ENCODE measurements around the gene RTN4RL2.

RTN4RL2 gene

DNA sequence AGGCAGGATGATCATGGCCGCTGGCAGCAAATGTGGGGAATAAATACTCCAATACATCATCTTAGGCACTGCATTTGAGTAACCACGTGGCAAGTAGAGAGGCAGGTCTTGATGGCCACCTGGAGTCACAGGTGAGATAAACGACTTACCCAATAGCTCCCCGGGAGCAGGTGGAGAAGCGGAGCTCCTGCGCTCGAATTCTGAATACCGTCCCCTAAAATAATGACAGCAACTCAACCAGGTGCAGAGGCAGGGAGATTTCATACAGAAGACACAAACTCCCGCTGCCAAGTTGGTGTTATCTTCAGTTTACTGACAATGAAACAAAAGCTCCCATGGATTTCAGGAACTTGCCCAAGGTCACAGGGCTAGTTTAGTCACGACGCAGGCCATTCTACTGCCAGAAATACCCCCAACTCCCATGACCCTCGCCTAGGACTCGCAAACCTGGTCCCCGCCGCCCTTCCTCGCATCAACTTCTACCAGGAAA, 33.8 kb upstream of the RTN4RL2 start:
- H3K36me3 ChIP-seq (ENCODE audit: control insufficient read depth, low read length): peaks cover 53% of the 10 kb centered on the region
- peaks cover 47% of the 10 kb centered on the region for H3K4me1 ChIP-seq (ENCODE audit: control insufficient read depth, low read length)
- peaks cover 10% of the 10 kb centered on the region for H4K20me1 ChIP-seq (ENCODE audit: control insufficient read depth, insufficient read depth, low read depth, low read length)
- TF ChIP-seq, protein P1, sequence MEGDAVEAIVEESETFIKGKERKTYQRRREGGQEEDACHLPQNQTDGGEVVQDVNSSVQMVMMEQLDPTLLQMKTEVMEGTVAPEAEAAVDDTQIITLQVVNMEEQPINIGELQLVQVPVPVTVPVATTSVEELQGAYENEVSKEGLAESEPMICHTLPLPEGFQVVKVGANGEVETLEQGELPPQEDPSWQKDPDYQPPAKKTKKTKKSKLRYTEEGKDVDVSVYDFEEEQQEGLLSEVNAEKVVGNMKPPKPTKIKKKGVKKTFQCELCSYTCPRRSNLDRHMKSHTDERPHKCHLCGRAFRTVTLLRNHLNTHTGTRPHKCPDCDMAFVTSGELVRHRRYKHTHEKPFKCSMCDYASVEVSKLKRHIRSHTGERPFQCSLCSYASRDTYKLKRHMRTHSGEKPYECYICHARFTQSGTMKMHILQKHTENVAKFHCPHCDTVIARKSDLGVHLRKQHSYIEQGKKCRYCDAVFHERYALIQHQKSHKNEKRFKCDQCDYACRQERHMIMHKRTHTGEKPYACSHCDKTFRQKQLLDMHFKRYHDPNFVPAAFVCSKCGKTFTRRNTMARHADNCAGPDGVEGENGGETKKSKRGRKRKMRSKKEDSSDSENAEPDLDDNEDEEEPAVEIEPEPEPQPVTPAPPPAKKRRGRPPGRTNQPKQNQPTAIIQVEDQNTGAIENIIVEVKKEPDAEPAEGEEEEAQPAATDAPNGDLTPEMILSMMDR (IDR thresholded peaks at IDR 0.05; ENCODE audit: low read depth, low read length, poor library complexity, severe bottlenecking): no peak
- no peak for TF ChIP-seq EZH2phosphoT487 (IDR thresholded peaks at IDR 0.05; ENCODE audit: borderline replicate concordance, low read length)
- no peaks in the 10 kb centered on the region for H3K9me3 ChIP-seq (ENCODE audit: control insufficient read depth, insufficient read depth, low read length)
- peak overlapping the region; percentile 81 for H3K4me3 ChIP-seq (ENCODE audit: low read length)
- H3F3A ChIP-seq (ENCODE audit: control insufficient read depth, insufficient read depth): no peaks in the 10 kb centered on the region
- no peaks in the 10 kb centered on the region for H3K27me3 ChIP-seq (ENCODE audit: control insufficient read depth, low read length)
- peak overlapping the region; percentile 100 for H3K4me2 ChIP-seq (ENCODE audit: low read length)
- no peaks in the 10 kb centered on the region for H3K9me2 ChIP-seq (replicated peaks; ENCODE audit: control insufficient read depth, low read length)
- H3K79me2 ChIP-seq (ENCODE audit: control insufficient read depth, low read length): peaks cover 54% of the 10 kb centered on the region
- peak overlapping the region; percentile 76 for H3K27ac ChIP-seq (ENCODE audit: low read depth, low read length)

DNA sequence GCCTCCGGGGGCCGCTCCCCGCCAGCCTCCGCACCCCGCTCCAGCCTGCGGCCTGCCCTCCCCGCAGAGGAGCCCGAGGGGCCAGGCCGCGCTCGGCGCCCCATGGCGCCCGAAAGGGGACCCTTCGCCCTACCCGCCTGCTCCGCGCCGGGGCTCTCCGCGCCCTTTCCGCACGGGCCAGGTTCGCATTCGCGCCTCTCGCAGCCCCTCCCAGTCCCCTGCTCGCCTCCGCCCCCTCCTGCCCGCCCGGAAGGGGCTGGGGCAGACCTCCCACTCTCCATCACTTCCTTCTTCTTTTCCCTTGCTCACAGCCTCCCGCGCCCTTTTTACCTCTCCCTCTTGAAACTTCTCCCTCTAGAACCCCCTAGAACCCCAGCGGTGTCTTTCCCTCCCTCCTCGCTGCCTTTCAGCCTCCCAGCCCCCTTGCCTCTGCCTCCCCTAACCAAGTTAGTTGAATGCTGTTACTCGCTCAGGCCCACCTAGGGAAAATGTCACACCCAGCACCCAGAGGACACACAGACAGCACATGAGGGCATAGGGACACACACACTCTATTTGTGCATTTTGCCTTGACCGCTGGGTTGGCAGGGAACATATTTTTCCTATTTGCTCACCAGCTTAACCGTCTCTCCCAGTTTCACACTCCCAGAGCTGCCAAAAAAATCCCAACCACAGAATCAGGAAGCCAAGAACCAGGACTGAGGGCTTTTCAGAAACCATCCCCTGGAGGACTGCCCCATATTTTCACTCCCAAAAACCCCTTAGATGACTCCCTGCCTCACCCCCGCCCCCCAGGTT, 33.2 kb upstream of the RTN4RL2 start, which contains the start of gene SLC43A3:
SLC43A3 (minus strand) TSS at position 193 of the 798 bp plus-strand sequence. CDS start 949 bp downstream, outside the sequence.
- peaks cover 46% of the 10 kb centered on the region for H3K36me3 ChIP-seq (ENCODE audit: control insufficient read depth, low read length)
- no peaks in the 10 kb centered on the region for H3K9me3 ChIP-seq (ENCODE audit: control insufficient read depth, insufficient read depth, low read length)
- H3K9me2 ChIP-seq (replicated peaks; ENCODE audit: control insufficient read depth, low read length): no peaks in the 10 kb centered on the region
- H3K4me1 ChIP-seq (ENCODE audit: control insufficient read depth, low read length): peaks cover 42% of the 10 kb centered on the region
- no peaks in the 10 kb centered on the region for H3F3A ChIP-seq (ENCODE audit: control insufficient read depth, insufficient read depth)
- H4K20me1 ChIP-seq (ENCODE audit: control insufficient read depth, insufficient read depth, low read depth, low read length): peaks cover 10% of the 10 kb centered on the region
- H3K79me2 ChIP-seq (ENCODE audit: control insufficient read depth, low read length): peaks cover 48% of the 10 kb centered on the region
- TF ChIP-seq, protein P1 (IDR thresholded peaks at IDR 0.05; ENCODE audit: low read depth, low read length, poor library complexity, severe bottlenecking): no peak
- TF ChIP-seq EZH2phosphoT487 (IDR thresholded peaks at IDR 0.05; ENCODE audit: borderline replicate concordance, low read length): no peak
- H3K4me2 ChIP-seq (ENCODE audit: low read length): peak within 1 kb of the TSS; percentile 100
- H3K27ac ChIP-seq (ENCODE audit: low read depth, low read length): peak within 1 kb of the TSS; percentile 76
- peak within 1 kb of the TSS; percentile 81 for H3K4me3 ChIP-seq (ENCODE audit: low read length)
- no peaks in the 10 kb centered on the region for H3K27me3 ChIP-seq (ENCODE audit: control insufficient read depth, low read length)

DNA sequence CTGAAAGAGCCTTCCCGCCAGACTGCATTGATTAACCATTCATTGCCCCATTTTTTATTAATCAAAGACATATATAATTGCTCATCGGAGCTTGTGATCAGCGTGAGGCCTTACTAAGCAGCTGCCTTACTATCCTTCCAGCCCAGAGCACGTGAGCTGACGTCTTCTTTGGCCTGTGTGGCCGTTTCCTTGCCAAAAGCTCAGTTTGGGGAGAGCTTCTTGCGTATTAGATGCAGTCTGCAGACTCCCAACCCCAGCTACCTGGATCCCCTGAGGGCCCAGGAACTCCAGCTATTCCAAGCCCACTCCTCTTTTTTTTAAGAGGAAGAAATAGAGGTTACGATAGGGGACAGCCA, 32.6 kb upstream of the RTN4RL2 start:
- H3K4me3 ChIP-seq (ENCODE audit: low read length): peak overlapping the region; percentile 81
- peak overlapping the region; percentile 100 for H3K4me2 ChIP-seq (ENCODE audit: low read length)
- H3K27ac ChIP-seq (ENCODE audit: low read depth, low read length): no peak overlapping the region
- peaks cover 40% of the 10 kb centered on the region for H3K36me3 ChIP-seq (ENCODE audit: control insufficient read depth, low read length)
- H4K20me1 ChIP-seq (ENCODE audit: control insufficient read depth, insufficient read depth, low read depth, low read length): peaks cover 10% of the 10 kb centered on the region
- no peaks in the 10 kb centered on the region for H3K27me3 ChIP-seq (ENCODE audit: control insufficient read depth, low read length)
- peaks cover 39% of the 10 kb centered on the region for H3K4me1 ChIP-seq (ENCODE audit: control insufficient read depth, low read length)
- H3K79me2 ChIP-seq (ENCODE audit: control insufficient read depth, low read length): peaks cover 42% of the 10 kb centered on the region
- no peaks in the 10 kb centered on the region for H3K9me3 ChIP-seq (ENCODE audit: control insufficient read depth, insufficient read depth, low read length)
- TF ChIP-seq, protein P1 (IDR thresholded peaks at IDR 0.05; ENCODE audit: low read depth, low read length, poor library complexity, severe bottlenecking): no peak
- no peak for TF ChIP-seq EZH2phosphoT487 (IDR thresholded peaks at IDR 0.05; ENCODE audit: borderline replicate concordance, low read length)
- H3K9me2 ChIP-seq (replicated peaks; ENCODE audit: control insufficient read depth, low read length): no peaks in the 10 kb centered on the region
- H3F3A ChIP-seq (ENCODE audit: control insufficient read depth, insufficient read depth): no peaks in the 10 kb centered on the region

Data from DOHH2 (cell line).